Gastrocnemius medialis (tissue), 4 donors: Measurements from ENCODE around the gene TINAGL1. TPM values are rescaled to one million over a fixed set of nuclear protein-coding genes. Genes with fewer than 3 reads are reported as not detected.
A peak's percentile ranks its signal among the peaks of the same experiment; 100 is the strongest.

Source experiments
- ATAC-seq, 2 donors: fragments of 150-250 bp; one replicate each; pipeline ENCODE4 v1.9.1; 2016
- DNase-seq, 2 donors: peaks; one replicate each; pipeline ENCODE4 v3.0.0-alpha.2; 2019
- H3K27ac ChIP-seq, 4 donors: fragments of 200-600 bp; sonication (generic); 1 replicate in 1 of 4; 2 replicates in 3 of 4; pipeline ENCODE4 v1.5.1; 2016 to 2018; ENCODE audit warnings: mild to moderate bottlenecking in 2 of 4, moderate library complexity in 1 of 4
- H3K27me3 ChIP-seq, 3 donors: fragments of 200-600 bp; sonication (generic) in 2 of 3; 1 replicate in 1 of 3; 2 replicates in 2 of 3; pipeline versions ENCODE4 v1.5.1 to v1.6.0; 2016 to 2019; ENCODE audit warnings: mild to moderate bottlenecking in 1 of 3, moderate library complexity in 1 of 3
- H3K36me3 ChIP-seq, 2 donors: fragments of 200-600 bp; sonication (generic) in 1 of 2; one replicate each; pipeline ENCODE4 v1.5.1; 2017 to 2018
- H3K4me1 ChIP-seq, 2 donors: fragments of 200-600 bp; sonication (generic) in 1 of 2; one replicate each; pipeline ENCODE4 v1.5.1; 2016 to 2017; ENCODE audit warnings: mild to moderate bottlenecking in 2 of 2
- H3K4me3 ChIP-seq, 4 donors: fragments of 200-600 bp; sonication (generic) in 3 of 4; 1 replicate in 1 of 4; 2 replicates in 3 of 4; pipeline ENCODE4 v1.5.1; 2016 to 2019; ENCODE audit warnings: mild to moderate bottlenecking in 2 of 4
- H3K9me3 ChIP-seq, 3 donors: fragments of 200-600 bp; sonication (generic) in 2 of 3; 1 replicate in 1 of 3; 2 replicates in 2 of 3; pipeline ENCODE4 v1.5.1; 2016 to 2019
- POLR2A ChIP-seq, 2 donors: fragments of 450-650 bp; IDR thresholded peaks; one replicate each; pipeline ENCODE4 v1.6.1; 2017; ENCODE audit warnings: antibody characterized with exemption in 2 of 2, mild to moderate bottlenecking in 2 of 2, moderate library complexity in 2 of 2
- in situ Hi-C, 4 donors: fragments of 200-750 bp; cut with MboI; loops; one replicate each; pipeline versions ENCODE4 v1.15.0 to v1.8.0; 2017; ENCODE audit warnings: low sequenced_read_pairs in 4 of 4
- intact Hi-C: fragments of 100-400 bp; cut with DNase I; formaldehyde crosslinking; loops from one replicate; pipeline ENCODE4 v1.15.1; 2023; ENCODE audit warnings: low total_unique reads
- total RNA-seq, 4 donors: library from RNA; depleted of rRNA; stranded (reverse); fragments of >200 nt; gene quantifications; one replicate each; pipeline versions ENCODE4 v1.1.0 to v1.2.3, GENCODE V29; 2016
- TF ChIP-seq, protein P1 (sequence below), 5 experiments: fragments of 450-650 bp in 3 of 5; fragments of 200-600 bp in 2 of 5; sonication (generic) in 2 of 5; IDR thresholded peaks in 4 of 5; conservative IDR thresholded peaks in 1 of 5; 1 replicate in 4 of 5; 2 replicates in 1 of 5; pipeline ENCODE4 v1.5.1; 2016 to 2019; ENCODE audit warnings: antibody characterized with exemption in 5 of 5, mild to moderate bottlenecking in 3 of 5, moderate library complexity in 3 of 5

The TINAGL1 gene
- total RNA-seq, 4 donors from 2014 or later: 50.3 to 120 (median 105) TPM

DNA sequence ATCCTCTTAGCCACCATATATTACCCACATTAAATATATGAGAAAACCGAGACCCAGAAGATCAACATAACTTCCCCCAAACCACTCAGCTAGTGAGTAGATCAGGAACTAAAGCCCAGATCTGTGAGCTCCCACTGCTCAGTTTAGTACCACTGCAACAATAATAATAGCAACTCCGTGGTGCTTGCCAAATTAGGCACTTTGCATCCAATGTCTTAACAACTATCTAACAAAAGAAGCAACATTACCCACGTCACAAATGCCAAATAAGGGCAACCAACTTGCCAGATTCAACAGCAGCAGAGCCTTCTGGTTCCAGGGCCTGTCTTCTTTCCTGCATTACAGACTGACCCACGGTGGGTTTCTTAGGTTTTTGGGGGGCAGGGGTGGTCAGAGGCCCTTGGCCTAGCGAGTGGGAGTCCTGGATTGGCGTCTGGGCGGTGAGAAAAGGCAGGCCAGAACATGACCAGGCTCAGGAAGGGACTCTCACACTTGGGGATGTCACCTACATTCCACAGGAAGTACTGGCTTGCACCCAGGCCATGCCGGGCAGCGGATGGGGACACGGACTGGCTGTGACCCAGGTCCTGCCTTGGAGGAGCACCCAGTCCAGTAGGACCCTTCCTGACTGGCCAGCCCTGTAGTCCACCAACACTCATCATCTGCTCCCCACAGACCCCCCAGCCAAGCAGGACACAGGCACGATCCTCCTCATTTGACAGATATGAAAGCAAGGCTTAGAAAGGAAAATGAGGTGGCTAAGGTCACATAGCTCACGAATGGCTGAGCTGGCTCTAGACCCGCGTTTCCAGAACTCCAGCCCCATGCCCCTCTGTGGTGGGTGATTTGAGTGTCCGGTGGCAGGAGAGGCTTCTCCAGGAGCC lies 45.8 kb downstream of the TINAGL1 start:
- H3K27ac ChIP-seq: peak overlapping the region in 3 of 4 donors; percentile 13 to 35 (median 30)
- TF ChIP-seq, protein P1, sequence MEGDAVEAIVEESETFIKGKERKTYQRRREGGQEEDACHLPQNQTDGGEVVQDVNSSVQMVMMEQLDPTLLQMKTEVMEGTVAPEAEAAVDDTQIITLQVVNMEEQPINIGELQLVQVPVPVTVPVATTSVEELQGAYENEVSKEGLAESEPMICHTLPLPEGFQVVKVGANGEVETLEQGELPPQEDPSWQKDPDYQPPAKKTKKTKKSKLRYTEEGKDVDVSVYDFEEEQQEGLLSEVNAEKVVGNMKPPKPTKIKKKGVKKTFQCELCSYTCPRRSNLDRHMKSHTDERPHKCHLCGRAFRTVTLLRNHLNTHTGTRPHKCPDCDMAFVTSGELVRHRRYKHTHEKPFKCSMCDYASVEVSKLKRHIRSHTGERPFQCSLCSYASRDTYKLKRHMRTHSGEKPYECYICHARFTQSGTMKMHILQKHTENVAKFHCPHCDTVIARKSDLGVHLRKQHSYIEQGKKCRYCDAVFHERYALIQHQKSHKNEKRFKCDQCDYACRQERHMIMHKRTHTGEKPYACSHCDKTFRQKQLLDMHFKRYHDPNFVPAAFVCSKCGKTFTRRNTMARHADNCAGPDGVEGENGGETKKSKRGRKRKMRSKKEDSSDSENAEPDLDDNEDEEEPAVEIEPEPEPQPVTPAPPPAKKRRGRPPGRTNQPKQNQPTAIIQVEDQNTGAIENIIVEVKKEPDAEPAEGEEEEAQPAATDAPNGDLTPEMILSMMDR (IDR thresholded peaks at IDR 0.05 in 4 of 5, conservative IDR thresholded peaks at IDR 0.05 in 1 of 5): no peak
- no peak for TF ChIP-seq POLR2A (IDR thresholded peaks at IDR 0.05)
- H3K27me3 ChIP-seq: peaks cover 12 to 13% (median 13%) of the 10 kb centered on the region in 3 donors
- H3K4me1 ChIP-seq: peaks cover 17 to 24% of the 10 kb centered on the region in 2 donors
- H3K36me3 ChIP-seq: no peaks in the 10 kb centered on the region
- H3K4me3 ChIP-seq: no peak overlapping the region
- ATAC-seq (no peak), DNase-seq (no peak)
- no peaks in the 10 kb centered on the region for H3K9me3 ChIP-seq
- in situ Hi-C loops: no loop called here
- intact Hi-C loops: no loop called here

DNA sequence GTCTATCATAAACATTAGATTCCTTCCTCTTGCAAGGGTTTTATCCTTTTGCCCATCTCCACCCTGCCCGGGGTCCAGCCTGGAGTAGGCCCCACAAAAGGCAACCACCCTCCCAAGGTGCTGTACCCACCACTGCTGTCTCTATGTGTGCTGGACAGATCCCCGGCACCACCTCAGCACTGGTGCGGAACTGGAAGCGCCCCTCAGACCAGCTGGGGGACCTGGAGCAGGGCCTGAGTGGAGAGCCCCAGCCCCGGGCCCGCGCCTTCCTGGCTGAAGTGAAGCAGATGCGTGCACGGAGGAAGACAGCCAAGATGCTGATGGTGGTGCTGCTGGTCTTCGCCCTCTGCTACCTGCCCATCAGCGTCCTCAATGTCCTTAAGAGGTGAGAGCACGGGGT lies 47.0 kb downstream of the TINAGL1 start:
- ATAC-seq: no peak
- intact Hi-C loops (no loop called here), in situ Hi-C loops (no loop called here)

DNA sequence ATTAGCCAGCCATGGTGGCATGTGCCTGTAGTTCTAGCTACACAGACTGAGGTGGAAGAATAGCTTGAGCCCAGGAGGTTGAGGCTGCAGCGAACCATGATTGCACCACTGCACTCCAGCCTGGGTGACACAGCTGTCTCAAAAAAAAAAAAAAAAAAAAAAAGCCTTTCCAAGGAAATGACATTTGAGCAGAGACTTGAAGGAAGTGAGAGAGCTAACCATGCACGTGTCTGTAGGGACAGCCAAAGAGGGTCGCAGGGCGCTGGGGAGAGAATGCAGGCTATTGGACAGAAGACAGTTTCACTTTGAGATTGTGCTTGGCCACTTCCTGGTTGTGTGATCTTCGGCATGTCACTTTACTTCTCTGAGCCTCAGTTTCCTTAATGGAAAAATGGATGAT lies 48.0 kb downstream of the TINAGL1 start:
- Histone ChIP-seq H3K4me1 (peaks cover 28 to 40% of the 10 kb centered on the region in 2 donors), H3K4me3 (no peak overlapping the region), H3K27me3 (no peaks in the 10 kb centered on the region), H3K27ac (no peak overlapping the region), H3K36me3 (peaks cover 0 to 6% of the 10 kb centered on the region in 2 donors), H3K9me3 (no peaks in the 10 kb centered on the region)
- in situ Hi-C loops: no loop called here
- TF ChIP-seq, protein P1 (IDR thresholded peaks at IDR 0.05 in 4 of 5, conservative IDR thresholded peaks at IDR 0.05 in 1 of 5): no peak
- no peak for TF ChIP-seq POLR2A (IDR thresholded peaks at IDR 0.05)
- no peak for ATAC-seq
- intact Hi-C loops: no loop called here
- no peak for DNase-seq

More for the DNA sequence above, 47.0 kb downstream of the TINAGL1 start:
- no peaks in the 10 kb centered on the region for H3K9me3 ChIP-seq
- no peak overlapping the region for H3K4me3 ChIP-seq
- TF ChIP-seq, protein P1 (IDR thresholded peaks at IDR 0.05 in 4 of 5, conservative IDR thresholded peaks at IDR 0.05 in 1 of 5): no peak
- no peak for TF ChIP-seq POLR2A (IDR thresholded peaks at IDR 0.05)
- H3K27me3 ChIP-seq: peaks cover under 1 to 3% (median 2%) of the 10 kb centered on the region in 3 donors
- H3K36me3 ChIP-seq: no peaks in the 10 kb centered on the region
- peaks cover 20 to 31% of the 10 kb centered on the region in 2 donors for H3K4me1 ChIP-seq
- no peak overlapping the region for H3K27ac ChIP-seq
- DNase-seq: no peak

DNA sequence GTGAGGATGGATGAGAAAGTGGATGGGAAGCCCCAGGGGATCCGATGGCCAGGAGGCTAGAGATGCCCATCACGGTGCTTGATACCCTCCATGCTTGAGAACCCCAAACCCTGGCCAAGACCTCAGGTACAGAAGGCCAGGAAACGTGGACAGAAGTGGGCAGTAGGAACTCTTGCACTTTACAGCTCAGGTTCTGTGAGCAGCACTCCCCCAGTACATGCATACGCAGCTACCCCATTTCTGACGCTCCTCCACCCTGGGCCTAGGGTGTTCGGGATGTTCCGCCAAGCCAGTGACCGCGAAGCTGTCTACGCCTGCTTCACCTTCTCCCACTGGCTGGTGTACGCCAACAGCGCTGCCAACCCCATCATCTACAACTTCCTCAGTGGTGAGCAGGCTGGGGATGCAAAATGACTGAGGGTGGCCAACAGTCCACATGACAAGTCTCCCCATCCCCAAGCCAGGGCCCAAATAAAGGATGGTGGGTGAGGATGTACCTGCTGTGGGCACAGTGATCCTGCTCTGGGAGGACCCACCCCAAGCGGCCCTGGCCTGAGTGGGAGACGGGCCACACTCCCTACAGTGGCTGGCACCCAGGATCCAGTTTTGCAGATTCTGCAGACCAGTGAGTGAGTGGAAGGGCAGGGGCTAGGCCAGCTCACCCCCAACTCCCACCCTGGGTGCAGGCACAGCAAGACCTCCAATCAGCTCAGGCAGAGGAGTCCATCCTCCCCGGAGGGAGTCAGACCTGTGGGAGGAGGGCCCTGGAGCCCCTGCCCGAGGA lies 48.6 kb downstream of the TINAGL1 start:
- ATAC-seq: no peak
- Histone ChIP-seq H3K27me3 (no peaks in the 10 kb centered on the region), H3K4me1 (peaks cover 28 to 40% of the 10 kb centered on the region in 2 donors), H3K9me3 (no peaks in the 10 kb centered on the region), H3K27ac (peak overlapping the region in 2 of 4 donors; percentile 96 to 99), H3K36me3 (peaks cover 0 to 10% of the 10 kb centered on the region in 2 donors), H3K4me3 (no peak overlapping the region)
- in situ Hi-C loops (no loop called here), intact Hi-C loops (no loop called here)
- DNase-seq: no peak
- TF ChIP-seq, protein P1 (IDR thresholded peaks at IDR 0.05 in 4 of 5, conservative IDR thresholded peaks at IDR 0.05 in 1 of 5): no peak
- no peak for TF ChIP-seq POLR2A (IDR thresholded peaks at IDR 0.05)
